ENCODE measurements around the gene ESYT2.
"Not testable (repeated sequence)": the region's sequence is repeated elsewhere in the genome, so short reads cannot be mapped to it uniquely, and the experiment has no call there.

Gene ESYT2

GRCh38 chr7:158829342-158830210, at the start of gene ESYT2:
Gene ESYT2 (minus strand): TSS chr7:158829509. CDS start chr7:158829418, 91 bp downstream.
- DNase-seq = peak; percentile 100

- DNase-seq = not testable (repeated sequence)
These were observed 49.1 kb upstream of the ESYT2 start for GRCh38 chr7:158878151-158879079.

- DNase-seq = no peak
These were observed 47.7 kb upstream of the ESYT2 start for GRCh38 chr7:158876984-158877383.

GRCh38 chr7:158869876-158870275, 40.6 kb upstream of the ESYT2 start:
- no peak for DNase-seq

DNA sequence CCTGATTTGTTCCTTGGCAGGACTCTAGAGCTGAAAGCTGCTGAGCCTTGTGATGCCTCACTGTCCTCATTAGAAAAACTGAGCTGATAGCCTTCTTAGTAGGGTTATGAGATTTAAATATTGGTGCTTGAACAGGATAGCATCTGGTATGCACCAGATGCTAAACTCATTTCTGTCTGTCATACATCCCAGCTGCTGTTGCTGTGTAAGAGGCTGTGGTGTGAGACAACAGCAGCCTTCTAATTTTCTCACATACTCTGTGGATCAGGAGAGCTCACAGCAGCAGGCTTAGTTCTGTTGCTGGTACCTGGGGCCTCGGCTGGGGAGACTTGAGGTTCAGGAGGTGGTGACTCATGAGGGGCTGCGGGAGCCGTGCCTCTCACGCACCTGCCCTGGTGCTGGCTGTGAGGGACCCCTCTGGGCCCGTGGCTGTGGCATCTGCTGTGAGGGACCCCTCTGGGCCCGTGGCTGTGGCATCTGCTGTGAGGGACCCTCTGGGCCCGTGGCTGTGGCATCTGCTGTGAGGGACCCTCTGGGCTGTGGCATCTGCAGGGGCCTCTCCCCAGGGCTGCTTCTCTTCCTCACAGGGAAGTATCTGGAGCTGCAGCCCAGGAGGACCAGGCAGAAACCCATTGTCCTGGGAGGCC, 39.6 kb upstream of the ESYT2 start:
- no peak for DNase-seq

DNA sequence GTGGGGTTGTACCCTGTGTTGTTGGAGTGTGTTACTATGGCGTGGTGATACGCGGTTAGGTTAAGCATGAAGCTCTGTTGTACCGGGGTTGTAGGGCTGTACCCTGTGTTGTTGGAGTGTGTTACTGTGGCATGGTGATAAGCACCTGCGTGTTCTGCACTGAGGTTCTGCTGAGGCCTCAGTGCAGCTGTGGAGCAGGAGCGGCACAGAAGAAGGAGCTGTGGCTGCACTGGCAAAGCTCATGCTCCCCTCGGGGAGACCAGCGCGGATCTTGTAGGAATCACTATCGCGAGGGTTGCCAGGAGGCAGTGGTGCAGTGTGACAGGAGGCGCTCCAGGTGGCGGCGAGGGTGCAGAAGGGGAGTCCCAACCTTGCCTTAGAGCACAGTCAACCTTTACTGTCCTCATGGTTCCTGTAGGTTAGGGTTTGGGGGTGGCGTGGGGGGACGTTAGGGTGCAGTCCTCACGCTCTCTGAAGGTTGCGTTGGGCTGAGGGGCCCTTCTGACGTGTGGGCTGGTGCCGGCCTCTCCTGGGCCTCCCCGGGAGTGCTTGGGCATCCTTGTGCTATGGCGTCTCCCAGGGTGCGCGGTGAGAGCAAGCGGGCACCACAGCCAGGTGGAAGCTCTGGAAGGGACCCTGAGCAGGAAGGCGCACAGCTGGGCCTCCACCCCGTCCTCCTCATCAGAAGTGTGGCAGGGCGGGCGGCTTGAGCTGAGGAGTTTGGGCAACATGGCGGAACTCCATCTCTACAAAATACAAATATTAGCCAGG, 38.1 kb upstream of the ESYT2 start:
- DNase-seq = no peak

- DNase-seq = no peak
These were observed 36.7 kb upstream of the ESYT2 start for GRCh38 chr7:158865977-158866376.

DNA sequence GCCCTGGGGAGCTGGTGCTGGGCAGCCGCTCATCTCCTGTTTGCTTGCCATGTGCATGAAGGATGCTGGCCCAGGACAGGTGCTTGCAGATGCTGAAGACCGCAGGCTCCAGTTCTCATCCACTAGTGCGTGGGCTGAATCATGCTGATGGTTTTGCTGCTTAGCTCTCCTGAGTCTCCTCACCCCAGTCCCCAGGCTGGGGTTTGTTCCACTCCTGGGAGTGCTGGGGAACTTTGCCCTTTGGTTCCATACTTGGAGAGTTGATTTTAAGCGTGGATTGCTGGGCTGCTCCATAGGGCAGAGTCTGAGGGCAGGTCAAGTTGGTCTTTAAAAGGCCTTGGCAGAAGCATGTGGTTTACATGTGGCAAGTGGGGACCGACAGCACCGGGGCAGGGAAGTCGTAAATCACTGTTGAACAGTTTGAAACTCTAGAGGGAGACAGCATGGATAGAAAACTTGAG, 36.2 kb upstream of the ESYT2 start:
- no peak for DNase-seq

DNA sequence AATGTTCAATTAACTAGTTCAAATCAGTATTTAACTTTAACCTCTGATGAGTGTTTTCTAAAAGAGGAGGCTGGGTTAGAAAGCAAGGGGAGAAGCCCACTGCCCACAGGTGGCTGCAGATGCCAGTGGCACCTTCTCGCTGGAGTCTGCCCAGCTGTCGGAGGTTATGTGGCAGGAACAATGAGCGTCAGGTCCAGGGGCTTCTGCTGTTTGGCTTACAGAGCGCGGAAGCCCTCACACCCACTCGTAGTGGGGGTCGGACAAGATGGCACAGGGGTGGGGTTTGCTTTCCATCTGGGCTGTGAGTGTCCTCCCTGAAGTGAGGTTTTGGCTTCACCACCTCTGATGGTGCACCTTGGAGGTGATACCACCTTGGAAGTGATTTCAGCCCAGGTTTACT, 35.5 kb upstream of the ESYT2 start:
- DNase-seq = no peak

DNA sequence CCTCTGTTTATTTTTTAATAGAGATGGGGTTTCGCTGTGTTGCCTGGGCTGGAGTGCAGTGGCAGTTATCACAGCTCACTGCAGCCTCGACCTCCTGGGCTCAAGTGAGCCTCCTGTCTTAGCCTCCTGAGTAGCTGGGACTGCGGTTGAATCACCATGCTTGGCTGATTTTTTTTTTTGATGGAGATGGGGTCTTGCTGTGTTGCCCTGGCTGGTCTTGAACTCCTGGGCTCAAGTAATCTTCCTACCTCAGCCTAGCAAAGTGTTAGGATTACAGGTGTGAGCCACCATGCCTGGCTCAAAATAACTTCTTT, 35.2 kb upstream of the ESYT2 start:
- DNase-seq = no peak

DNA sequence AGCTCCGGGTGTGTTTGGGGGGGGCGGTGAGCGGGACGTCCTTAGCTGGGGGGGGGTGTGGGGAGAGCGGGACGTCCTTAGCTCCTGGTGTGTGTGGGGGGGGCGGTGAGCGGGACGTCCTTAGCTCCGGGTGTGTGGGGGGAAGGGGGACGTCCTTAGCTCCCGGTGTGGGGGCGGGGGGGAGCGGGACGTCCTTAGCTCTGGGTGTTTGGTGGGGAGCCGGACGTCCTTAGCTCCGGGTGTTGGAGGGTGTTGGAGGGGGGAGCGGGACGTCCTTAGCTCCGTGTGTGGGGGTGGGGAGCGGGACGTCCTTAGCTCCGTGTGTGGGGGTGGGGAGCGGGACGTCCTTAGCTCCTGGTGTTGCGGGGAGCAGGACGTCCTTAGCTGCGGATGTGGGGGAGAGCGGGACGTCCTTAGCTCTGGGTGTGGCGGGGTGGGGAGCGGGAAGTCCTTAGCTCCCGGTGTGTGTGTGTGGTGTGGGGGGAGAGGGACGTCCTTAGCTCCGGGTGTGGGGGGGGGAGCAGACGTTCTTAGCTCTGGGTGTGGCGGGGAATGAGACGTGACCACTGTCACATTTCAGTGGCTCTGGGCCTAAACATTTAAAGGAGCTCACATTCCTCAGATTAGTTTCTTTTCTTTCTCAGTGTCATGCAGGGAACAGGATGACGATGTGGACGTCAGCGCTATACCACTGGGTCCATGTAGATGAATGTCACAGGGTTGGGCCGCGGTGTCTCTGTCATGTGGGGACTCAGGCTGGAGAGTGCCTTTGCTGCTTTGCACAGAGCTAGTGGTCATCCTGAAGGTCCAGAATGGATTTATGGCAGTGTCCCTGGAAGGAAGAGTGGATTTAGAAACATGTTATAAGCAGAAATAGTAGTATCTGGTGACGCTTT, 34.5 kb upstream of the ESYT2 start:
- DNase-seq = peak; percentile 30

GRCh38 chr7:158862985-158863610, 33.8 kb upstream of the ESYT2 start:
- DNase-seq = not testable (repeated sequence)

- DNase-seq = no peak
These were observed 32.8 kb upstream of the ESYT2 start for GRCh38 chr7:158861936-158862704.

DNA sequence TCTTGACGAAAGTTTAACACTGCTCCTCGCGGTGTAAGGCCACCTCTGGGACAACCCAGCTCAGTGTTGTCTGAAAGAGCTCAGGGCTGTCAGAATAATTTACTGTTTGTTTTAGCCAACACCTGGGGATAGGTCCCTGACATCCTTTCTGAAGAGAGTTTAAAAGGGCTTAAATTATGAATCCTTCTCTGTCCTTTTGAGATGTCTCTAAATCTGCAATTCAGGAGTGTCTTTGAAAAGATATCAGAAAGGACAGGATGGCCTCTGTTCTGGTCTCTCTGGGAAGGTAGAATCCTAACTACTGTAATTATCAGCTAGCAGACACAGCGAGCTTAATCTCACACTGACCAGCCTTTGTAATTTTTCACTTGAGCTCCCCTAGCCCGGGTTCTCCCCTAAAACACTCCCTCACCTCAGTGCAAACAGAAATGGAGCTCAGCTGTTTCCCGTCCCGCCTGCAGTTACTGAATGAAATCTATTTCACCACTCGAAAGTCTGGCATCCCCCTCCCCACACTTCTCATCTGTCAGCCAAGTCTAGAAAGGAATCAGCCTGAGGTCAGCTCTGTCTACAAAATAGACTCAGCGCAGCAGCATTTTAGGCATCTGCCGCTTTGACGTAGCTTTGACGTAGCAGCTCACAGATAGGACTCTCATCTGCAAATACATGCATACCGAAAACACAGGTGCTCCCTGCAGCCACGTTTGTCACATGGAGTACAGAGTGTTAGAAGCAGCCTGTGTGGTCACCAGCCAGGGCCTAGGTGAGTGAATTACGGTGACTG, 31.9 kb upstream of the ESYT2 start:
- DNase-seq = no peak

DNA sequence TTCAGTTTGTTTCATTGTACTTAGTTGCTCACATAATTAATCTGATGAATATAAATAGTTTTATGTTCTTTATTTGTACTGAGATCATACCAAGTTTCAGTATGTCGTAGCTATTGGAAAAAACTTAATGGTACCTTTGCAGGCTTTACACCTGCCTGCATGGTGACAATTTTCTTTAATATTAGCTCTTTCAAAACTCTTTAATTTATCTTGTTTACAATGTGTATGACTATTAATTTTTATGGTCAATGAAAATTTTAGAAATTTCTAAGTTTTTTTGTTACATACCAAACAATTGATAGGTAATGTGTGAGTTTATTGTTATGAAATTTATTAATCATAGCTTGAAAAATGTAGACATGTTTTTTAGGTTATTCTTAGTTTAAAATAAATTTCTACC, 31.1 kb upstream of the ESYT2 start:
- no peak for DNase-seq

- DNase-seq = no peak
These were observed 29.5 kb upstream of the ESYT2 start for GRCh38 chr7:158858592-158859503.

DNA sequence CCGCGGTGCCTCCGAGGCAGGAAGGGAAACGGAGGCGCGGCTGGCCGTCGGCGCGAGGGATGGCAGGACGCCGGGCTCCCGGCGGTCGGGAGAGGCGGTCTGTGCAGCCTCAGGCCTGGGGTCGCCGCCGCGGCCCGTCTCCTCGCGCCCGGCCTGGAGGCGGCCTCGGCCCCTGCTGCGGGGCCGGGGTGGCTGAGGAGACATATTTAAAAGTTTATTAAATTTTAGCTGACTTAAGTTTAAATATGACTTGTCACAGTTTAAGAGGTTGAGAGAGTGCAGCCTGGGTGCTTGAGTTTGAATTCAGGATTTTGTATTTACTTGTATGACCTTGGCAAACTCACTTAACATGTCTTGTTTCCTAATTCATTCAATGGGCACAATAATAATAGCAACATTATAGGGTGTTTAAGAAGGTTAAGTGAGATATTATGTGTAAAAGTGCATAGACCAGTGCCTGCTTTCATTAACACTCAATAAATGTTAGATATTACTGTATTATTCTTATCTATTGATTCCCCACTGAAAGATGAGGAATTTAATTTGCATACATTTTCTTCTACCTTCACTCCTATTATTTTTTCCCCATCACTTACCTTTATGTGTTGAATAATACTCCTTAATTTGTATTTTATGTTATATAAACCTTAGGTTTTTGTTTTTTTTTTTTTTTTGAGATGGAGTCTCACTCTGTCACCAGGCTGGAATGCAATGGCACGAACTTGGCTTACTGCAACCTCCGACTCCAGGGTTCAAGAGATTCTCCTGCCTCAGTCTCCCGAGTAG, 27.8 kb upstream of the ESYT2 start:
- DNase-seq = no peak
